Measurements from ENCODE around the gene ZSCAN5B. TPM values are rescaled to one million over a fixed set of nuclear protein-coding genes. Genes with fewer than 3 reads are reported as not detected.

ZSCAN5B gene
- total RNA-seq, 1 experiment from 2014 or later, result not detected

DNA sequence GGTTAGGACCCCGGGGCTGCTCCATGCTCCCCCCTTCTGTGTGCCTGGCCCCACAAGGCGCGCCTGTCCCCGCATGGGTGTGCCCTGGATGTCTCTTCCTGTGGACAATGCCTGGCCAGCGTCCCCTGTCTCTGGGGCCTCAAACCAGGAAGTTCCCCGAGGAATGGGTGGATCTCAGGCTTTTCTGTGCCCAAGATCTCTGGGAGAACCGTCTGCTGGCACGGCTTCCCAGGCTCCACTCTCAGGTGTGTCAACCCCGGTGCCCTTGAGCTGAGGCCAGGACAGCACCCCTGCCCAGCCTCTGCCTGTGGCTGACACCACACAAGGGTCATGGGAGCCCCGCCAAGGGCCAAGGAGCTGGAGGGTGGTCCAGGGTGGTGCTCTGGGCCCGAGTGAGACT lies 40.8 kb downstream of the ZSCAN5B start:
- Histone ChIP-seq H3K4me1 (ENCODE audit: insufficient read depth, low read length, poor library complexity, severe bottlenecking) (no peaks in the 10 kb centered on the region), H3K27ac (ENCODE audit: low read depth, low read length, poor library complexity, severe bottlenecking) (no peak overlapping the region), H3K27me3 (replicated peaks; ENCODE audit: insufficient read depth, low read depth, low read length, poor library complexity) (no peaks in the 10 kb centered on the region), H3K36me3 (ENCODE audit: insufficient read depth, low read length, poor library complexity, severe bottlenecking) (peaks cover 15% of the 10 kb centered on the region), H3K4me3 (ENCODE audit: low read depth, low read length, poor library complexity, severe bottlenecking) (no peak overlapping the region), H3K9me3 (ENCODE audit: low read depth, low read length, poor library complexity, severe bottlenecking) (no peaks in the 10 kb centered on the region)
- BruUV-seq (replicated peaks), result no TSS peak
- CTCF ChIA-PET, result interaction anchor here (0.5 kb wide), 1 partner anchor 504 kb away, joined by 3 read pairs; no protein-coding TSS in a partner anchor
- DNase-seq (ENCODE audit: low spot score), result no peak
- POLR2A ChIA-PET (ENCODE audit: low non-redundant PET), result no interaction called here
- intact Hi-C loops (cut with micrococcal nuclease; ENCODE audit: unreplicated experiment), result no loop called here
- TF ChIP-seq CTCF (conservative IDR thresholded peaks at IDR 0.05; ENCODE audit: low read depth, low read length) (no peak), EZH2 (IDR thresholded peaks at IDR 0.05; ENCODE audit: borderline replicate concordance, low read depth, low read length, poor library complexity, severe bottlenecking) (no peak)

- DNase-seq (ENCODE audit: low spot score), result no peak
- TF ChIP-seq CTCF (conservative IDR thresholded peaks at IDR 0.05; ENCODE audit: low read depth, low read length) (peak; percentile 54), EZH2 (IDR thresholded peaks at IDR 0.05; ENCODE audit: borderline replicate concordance, low read depth, low read length, poor library complexity, severe bottlenecking) (no peak)
- H3K4me3 ChIP-seq (ENCODE audit: low read depth, low read length, poor library complexity, severe bottlenecking), result no peak overlapping the region
- POLR2A ChIA-PET (ENCODE audit: low non-redundant PET), result no interaction called here
- BruUV-seq (replicated peaks), result no TSS peak
- no peak overlapping the region for H3K27ac ChIP-seq (ENCODE audit: low read depth, low read length, poor library complexity, severe bottlenecking)
- intact Hi-C loops (cut with micrococcal nuclease; ENCODE audit: unreplicated experiment), result no loop called here
- H3K4me1 ChIP-seq (ENCODE audit: insufficient read depth, low read length, poor library complexity, severe bottlenecking), result no peaks in the 10 kb centered on the region
- H3K36me3 ChIP-seq (ENCODE audit: insufficient read depth, low read length, poor library complexity, severe bottlenecking), result peaks cover 12% of the 10 kb centered on the region
- H3K27me3 ChIP-seq (replicated peaks; ENCODE audit: insufficient read depth, low read depth, low read length, poor library complexity), result no peaks in the 10 kb centered on the region
- CTCF ChIA-PET, result no interaction called here
- no peaks in the 10 kb centered on the region for H3K9me3 ChIP-seq (ENCODE audit: low read depth, low read length, poor library complexity, severe bottlenecking)
These were observed 42.4 kb downstream of the ZSCAN5B start for GRCh38 chr19:56155124-56155687.

DNA sequence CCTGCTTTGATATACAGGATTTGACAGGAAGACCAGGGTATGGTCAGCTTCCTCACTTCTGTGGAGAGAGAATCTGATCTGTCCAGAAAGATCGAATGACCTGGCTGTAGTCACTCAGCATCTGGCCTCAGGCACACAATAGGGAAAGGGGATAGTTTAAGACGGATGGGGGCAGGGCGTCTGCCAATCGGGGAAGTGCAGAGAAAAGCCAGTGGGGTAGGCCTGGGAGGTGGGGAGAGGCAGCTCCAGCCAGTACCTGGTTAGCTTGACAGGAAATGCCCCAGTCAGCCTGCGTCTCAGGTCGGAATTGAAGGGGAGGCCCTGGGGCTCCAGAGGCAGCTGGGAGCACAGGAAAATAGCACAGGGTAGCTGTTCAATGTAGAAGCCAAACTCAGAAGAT lies 44.1 kb downstream of the ZSCAN5B start:
- CTCF ChIA-PET, result no interaction called here

More for the DNA sequence above, 44.1 kb downstream of the ZSCAN5B start:
- POLR2A ChIA-PET (ENCODE audit: low non-redundant PET), result no interaction called here
- Histone ChIP-seq H3K27me3 (replicated peaks; ENCODE audit: insufficient read depth, low read depth, low read length, poor library complexity) (no peaks in the 10 kb centered on the region), H3K4me3 (ENCODE audit: low read depth, low read length, poor library complexity, severe bottlenecking) (no peak overlapping the region), H3K4me1 (ENCODE audit: insufficient read depth, low read length, poor library complexity, severe bottlenecking) (no peaks in the 10 kb centered on the region), H3K27ac (ENCODE audit: low read depth, low read length, poor library complexity, severe bottlenecking) (no peak overlapping the region), H3K36me3 (ENCODE audit: insufficient read depth, low read length, poor library complexity, severe bottlenecking) (peaks cover 7% of the 10 kb centered on the region), H3K9me3 (ENCODE audit: low read depth, low read length, poor library complexity, severe bottlenecking) (no peaks in the 10 kb centered on the region)
- DNase-seq (ENCODE audit: low spot score), result no peak
- TF ChIP-seq EZH2 (IDR thresholded peaks at IDR 0.05; ENCODE audit: borderline replicate concordance, low read depth, low read length, poor library complexity, severe bottlenecking), result no peak
- no peak for TF ChIP-seq CTCF (conservative IDR thresholded peaks at IDR 0.05; ENCODE audit: low read depth, low read length)
- no TSS peak for BruUV-seq (replicated peaks)
- intact Hi-C loops (cut with micrococcal nuclease; ENCODE audit: unreplicated experiment), result no loop called here
